Stimulated activated CD4-positive, alpha-beta T cell treated with anti-CD3 and anti-CD28 coated beads, Interleukin-12 subunit alpha, Interleukin-12 subunit beta, amount 100 ng/mL, for 4 hours (primary cell): ENCODE results near the gene HLA-DQA2.
A peak's percentile ranks its signal among the peaks of the same experiment; 100 is the strongest.
"Not testable (repeated sequence)": the region's sequence is repeated elsewhere in the genome, so short reads cannot be mapped to it uniquely, and the experiment has no call there.

Experiments
- DNase-seq: peaks from one replicate; pipeline ENCODE4 v3.0.0-alpha.2; 2020

Gene HLA-DQA2

GRCh38 chr6:32741031-32741960 is at the start of gene HLA-DQA2:
Gene HLA-DQA2 (plus strand): TSS chr6:32741391. CDS start chr6:32741444, 53 bp downstream.
- no peak for DNase-seq

- peak; percentile 25 for DNase-seq
Measured at GRCh38 chr6:32692019-32692418, 49.2 kb upstream of the HLA-DQA2 start.

- no peak for DNase-seq
Measured at GRCh38 chr6:32697031-32697430, 44.2 kb upstream of the HLA-DQA2 start.

- peak; percentile 13 for DNase-seq
Measured at GRCh38 chr6:32700391-32701040, 40.7 kb upstream of the HLA-DQA2 start.

- DNase-seq: no peak
Measured at GRCh38 chr6:32703347-32703746, 37.8 kb upstream of the HLA-DQA2 start.

- not testable (repeated sequence) for DNase-seq
Measured at GRCh38 chr6:32705164-32705563, 36.0 kb upstream of the HLA-DQA2 start.

- no peak for DNase-seq
Measured at GRCh38 chr6:32709625-32710024, 31.6 kb upstream of the HLA-DQA2 start.

- DNase-seq: no peak
Measured at GRCh38 chr6:32713241-32713640, 27.9 kb upstream of the HLA-DQA2 start.

- DNase-seq: no peak
Measured at GRCh38 chr6:32716396-32716795, 24.8 kb upstream of the HLA-DQA2 start.

- no peak for DNase-seq
Measured at GRCh38 chr6:32718879-32719278, 22.3 kb upstream of the HLA-DQA2 start.

GRCh38 chr6:32738126-32738525 is 3.1 kb upstream of the HLA-DQA2 start:
- DNase-seq: no peak

GRCh38 chr6:32742374-32742773 is 1.2 kb downstream of the HLA-DQA2 start:
- DNase-seq: no peak

GRCh38 chr6:32744776-32745175 is 3.6 kb downstream of the HLA-DQA2 start:
- DNase-seq: no peak

GRCh38 chr6:32745649-32746048 is 4.5 kb downstream of the HLA-DQA2 start:
- not testable (repeated sequence) for DNase-seq

GRCh38 chr6:32752580-32752979 is 11.4 kb downstream of the HLA-DQA2 start:
- no peak for DNase-seq

- no peak for DNase-seq
Measured at GRCh38 chr6:32759669-32760068, 18.5 kb downstream of the HLA-DQA2 start.

GRCh38 chr6:32761072-32761471 is 19.9 kb downstream of the HLA-DQA2 start:
- DNase-seq: no peak

GRCh38 chr6:32761548-32761947 is 20.4 kb downstream of the HLA-DQA2 start:
- no peak for DNase-seq

- DNase-seq: no peak
Measured at GRCh38 chr6:32763421-32763820, 22.2 kb downstream of the HLA-DQA2 start, which contains the start of gene HLA-DQB2. Gene HLA-DQB2 (minus strand): TSS chr6:32763532. CDS start chr6:32763470, 62 bp downstream.

- no peak for DNase-seq
Measured at GRCh38 chr6:32764048-32764447, 22.9 kb downstream of the HLA-DQA2 start.

- DNase-seq: no peak
Measured at GRCh38 chr6:32772656-32773055, 31.5 kb downstream of the HLA-DQA2 start.

- DNase-seq: no peak
Measured at GRCh38 chr6:32774426-32774825, 33.2 kb downstream of the HLA-DQA2 start.

- DNase-seq: no peak
Measured at GRCh38 chr6:32775071-32775470, 33.9 kb downstream of the HLA-DQA2 start.

GRCh38 chr6:32779036-32779435 is 37.8 kb downstream of the HLA-DQA2 start:
- DNase-seq: no peak
